HepG2 (cell line): Measurements from ENCODE around the gene SERPINA9. TPM values are rescaled to one million over a fixed set of nuclear protein-coding genes. Genes with fewer than 3 reads are reported as not detected.

Experiments used
- CEBPG ChIP-seq: IDR thresholded peaks from 2 replicates; pipeline ENCODE4 v1.6.1; 2016
- FOXA3 ChIP-seq: IDR thresholded peaks from 2 replicates; pipeline ENCODE4 v1.6.1; 2016; ENCODE audit warnings: missing genetic modification reagents, missing compliant biosample characterization
- GPBP1L1 ChIP-seq: sonication (generic); formaldehyde crosslinking; IDR thresholded peaks from 2 replicates; pipeline ENCODE4 v1.5.0; 2020; ENCODE audit warnings: mild to moderate bottlenecking, missing genetic modification reagents
- NFAT5 ChIP-seq: sonication (generic); formaldehyde crosslinking; IDR thresholded peaks from 2 replicates; pipeline ENCODE4 v1.4.0; 2020; ENCODE audit warnings: missing genetic modification reagents
- RXRB ChIP-seq: IDR thresholded peaks from 2 replicates; pipeline ENCODE4 v1.6.1; 2016; ENCODE audit warnings: borderline replicate concordance, missing genetic modification reagents, missing compliant biosample characterization
- SALL1 ChIP-seq: sonication (generic); formaldehyde crosslinking; IDR thresholded peaks from 2 replicates; pipeline ENCODE4 v1.8.0; 2022; ENCODE audit warnings: mild to moderate bottlenecking, missing genetic modification reagents
- ZBTB8A ChIP-seq: sonication (generic); formaldehyde crosslinking; IDR thresholded peaks from 2 replicates; pipeline ENCODE4 v1.4.0; 2020; ENCODE audit warnings: mild to moderate bottlenecking, low read depth, missing genetic modification reagents, borderline replicate concordance
- ZNF263 ChIP-seq: sonication (generic); formaldehyde crosslinking; IDR thresholded peaks from 2 replicates; pipeline ENCODE4 v1.4.0; 2020; ENCODE audit warnings: missing genetic modification reagents
- ZNF577 ChIP-seq: sonication (generic); formaldehyde crosslinking; IDR thresholded peaks from 2 replicates; pipeline ENCODE4 v1.4.0; 2020; ENCODE audit warnings: mild to moderate bottlenecking, low read depth, missing genetic modification reagents, borderline replicate concordance
- ZNF629 ChIP-seq: sonication (generic); formaldehyde crosslinking; conservative IDR thresholded peaks from 2 replicates; pipeline ENCODE4 v1.5.0; 2020; ENCODE audit warnings: missing genetic modification reagents
- ZNF891 ChIP-seq: sonication (generic); formaldehyde crosslinking; IDR thresholded peaks from 2 replicates; pipeline ENCODE4 v1.5.0; 2020; ENCODE audit warnings: mild to moderate bottlenecking, missing genetic modification reagents
- ZSCAN12 ChIP-seq: sonication (generic); formaldehyde crosslinking; IDR thresholded peaks from 2 replicates; pipeline ENCODE4 v1.9.0; 2021; ENCODE audit warnings: mild to moderate bottlenecking, missing genetic modification reagents
- polyA plus RNA-seq, 8 experiments: library from polyadenylated mRNA; depleted of rRNA in 3 of 8; stranded (reverse) in 7 of 8; unstranded in 1 of 8; fragments of >200 nt; fragmentation: Illumina TruSeq in 4 of 8; extraction: Trizol in 4 of 8; gene quantifications; 2 replicates each; pipeline versions ENCODE4 v1.2.1 to v1.2.3, GENCODE V29; 2011 to 2016; ENCODE audit warnings: low read depth in 4 of 8, missing spikeins in 1 of 8, mixed read lengths in 1 of 8; ENCODE audit not compliant: insufficient read depth in 1 of 8
- total RNA-seq, 5 experiments: library from RNA; depleted of rRNA; stranded (reverse); fragments of >200 nt; fragmentation: Illumina TruSeq; extraction: Trizol; gene quantifications; 2 replicates each; pipeline ENCODE4 v1.2.3, GENCODE V29; 2016; ENCODE audit warnings: low read depth in 1 of 5
- TF ChIP-seq, protein P1 (sequence below): sonication (generic); formaldehyde crosslinking; IDR thresholded peaks from 2 replicates; pipeline ENCODE4 v1.8.0; 2022; ENCODE audit warnings: missing genetic modification reagents, mild to moderate bottlenecking, moderate library complexity, borderline replicate concordance
- TF ChIP-seq, protein P2 (sequence below): sonication (generic); formaldehyde crosslinking; conservative IDR thresholded peaks from 2 replicates; pipeline ENCODE4 v1.4.0; 2020; ENCODE audit warnings: mild to moderate bottlenecking, missing genetic modification reagents, moderate library complexity
- TF ChIP-seq, protein P3 (sequence below): sonication (generic); formaldehyde crosslinking; IDR thresholded peaks from 2 replicates; pipeline ENCODE4 v1.8.0; 2022; ENCODE audit warnings: mild to moderate bottlenecking, missing genetic modification reagents

Gene SERPINA9
- total and polyA plus RNA-seq, 2 of the 13 experiments (the other 11 are each of a cell fraction or from before 2014, with no cell fraction given) = 0.21 TPM; not detected in 1

GRCh38 chr14:94517641-94518257 lies 41.8 kb upstream of the SERPINA9 start (continued):
- no peak for TF ChIP-seq GPBP1L1 (CRISPR knock-in tag)
- 0 out of 2 replicates have a peak, but pooled peaks have one; percentile 15 for TF ChIP-seq ZSCAN12
- peak; percentile 37; the same call in 1 of the 2 replicates for TF ChIP-seq RXRB (CRISPR knock-in tag)
- TF ChIP-seq ZBTB8A = no peak
- TF ChIP-seq, protein P1, sequence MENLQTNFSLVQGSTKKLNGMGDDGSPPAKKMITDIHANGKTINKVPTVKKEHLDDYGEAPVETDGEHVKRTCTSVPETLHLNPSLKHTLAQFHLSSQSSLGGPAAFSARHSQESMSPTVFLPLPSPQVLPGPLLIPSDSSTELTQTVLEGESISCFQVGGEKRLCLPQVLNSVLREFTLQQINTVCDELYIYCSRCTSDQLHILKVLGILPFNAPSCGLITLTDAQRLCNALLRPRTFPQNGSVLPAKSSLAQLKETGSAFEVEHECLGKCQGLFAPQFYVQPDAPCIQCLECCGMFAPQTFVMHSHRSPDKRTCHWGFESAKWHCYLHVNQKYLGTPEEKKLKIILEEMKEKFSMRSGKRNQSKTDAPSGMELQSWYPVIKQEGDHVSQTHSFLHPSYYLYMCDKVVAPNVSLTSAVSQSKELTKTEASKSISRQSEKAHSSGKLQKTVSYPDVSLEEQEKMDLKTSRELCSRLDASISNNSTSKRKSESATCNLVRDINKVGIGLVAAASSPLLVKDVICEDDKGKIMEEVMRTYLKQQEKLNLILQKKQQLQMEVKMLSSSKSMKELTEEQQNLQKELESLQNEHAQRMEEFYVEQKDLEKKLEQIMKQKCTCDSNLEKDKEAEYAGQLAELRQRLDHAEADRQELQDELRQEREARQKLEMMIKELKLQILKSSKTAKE = peak; percentile 66; the same call in 1 of the 2 replicates
- TF ChIP-seq ZNF891 = 0 out of 2 replicates have a peak, but pooled peaks have one; percentile 24
- peak; percentile 39 for TF ChIP-seq SALL1 (CRISPR knock-in tag)
- peak; percentile 79; the same call in 1 of the 2 replicates for TF ChIP-seq ZNF263 (CRISPR knock-in tag)
- TF ChIP-seq FOXA3 (CRISPR knock-in tag) = peak; percentile 31; the same call in 1 of the 2 replicates
- peak; percentile 19; the same call in 1 of the 2 replicates for TF ChIP-seq CEBPG (CRISPR knock-in tag)
- TF ChIP-seq, protein P2, sequence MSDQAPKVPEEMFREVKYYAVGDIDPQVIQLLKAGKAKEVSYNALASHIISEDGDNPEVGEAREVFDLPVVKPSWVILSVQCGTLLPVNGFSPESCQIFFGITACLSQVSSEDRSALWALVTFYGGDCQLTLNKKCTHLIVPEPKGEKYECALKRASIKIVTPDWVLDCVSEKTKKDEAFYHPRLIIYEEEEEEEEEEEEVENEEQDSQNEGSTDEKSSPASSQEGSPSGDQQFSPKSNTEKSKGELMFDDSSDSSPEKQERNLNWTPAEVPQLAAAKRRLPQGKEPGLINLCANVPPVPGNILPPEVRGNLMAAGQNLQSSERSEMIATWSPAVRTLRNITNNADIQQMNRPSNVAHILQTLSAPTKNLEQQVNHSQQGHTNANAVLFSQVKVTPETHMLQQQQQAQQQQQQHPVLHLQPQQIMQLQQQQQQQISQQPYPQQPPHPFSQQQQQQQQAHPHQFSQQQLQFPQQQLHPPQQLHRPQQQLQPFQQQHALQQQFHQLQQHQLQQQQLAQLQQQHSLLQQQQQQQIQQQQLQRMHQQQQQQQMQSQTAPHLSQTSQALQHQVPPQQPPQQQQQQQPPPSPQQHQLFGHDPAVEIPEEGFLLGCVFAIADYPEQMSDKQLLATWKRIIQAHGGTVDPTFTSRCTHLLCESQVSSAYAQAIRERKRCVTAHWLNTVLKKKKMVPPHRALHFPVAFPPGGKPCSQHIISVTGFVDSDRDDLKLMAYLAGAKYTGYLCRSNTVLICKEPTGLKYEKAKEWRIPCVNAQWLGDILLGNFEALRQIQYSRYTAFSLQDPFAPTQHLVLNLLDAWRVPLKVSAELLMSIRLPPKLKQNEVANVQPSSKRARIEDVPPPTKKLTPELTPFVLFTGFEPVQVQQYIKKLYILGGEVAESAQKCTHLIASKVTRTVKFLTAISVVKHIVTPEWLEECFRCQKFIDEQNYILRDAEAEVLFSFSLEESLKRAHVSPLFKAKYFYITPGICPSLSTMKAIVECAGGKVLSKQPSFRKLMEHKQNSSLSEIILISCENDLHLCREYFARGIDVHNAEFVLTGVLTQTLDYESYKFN (CRISPR knock-in tag) = peak; percentile 68
- TF ChIP-seq ZNF577 (CRISPR knock-in tag) = no peak
- no peak for TF ChIP-seq NFAT5 (CRISPR knock-in tag)
- TF ChIP-seq, protein P3, sequence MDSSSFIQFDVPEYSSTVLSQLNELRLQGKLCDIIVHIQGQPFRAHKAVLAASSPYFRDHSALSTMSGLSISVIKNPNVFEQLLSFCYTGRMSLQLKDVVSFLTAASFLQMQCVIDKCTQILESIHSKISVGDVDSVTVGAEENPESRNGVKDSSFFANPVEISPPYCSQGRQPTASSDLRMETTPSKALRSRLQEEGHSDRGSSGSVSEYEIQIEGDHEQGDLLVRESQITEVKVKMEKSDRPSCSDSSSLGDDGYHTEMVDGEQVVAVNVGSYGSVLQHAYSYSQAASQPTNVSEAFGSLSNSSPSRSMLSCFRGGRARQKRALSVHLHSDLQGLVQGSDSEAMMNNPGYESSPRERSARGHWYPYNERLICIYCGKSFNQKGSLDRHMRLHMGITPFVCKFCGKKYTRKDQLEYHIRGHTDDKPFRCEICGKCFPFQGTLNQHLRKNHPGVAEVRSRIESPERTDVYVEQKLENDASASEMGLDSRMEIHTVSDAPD (CRISPR knock-in tag) = 0 out of 2 replicates have a peak, but pooled peaks have one; percentile 50
- TF ChIP-seq ZNF629 (CRISPR knock-in tag) = 0 out of 2 replicates have a peak, but pooled peaks have one; percentile 23
